GM12878 (cell line): ENCODE data around the gene GAS2. TPM values are rescaled to one million over a fixed set of nuclear protein-coding genes. Genes with fewer than 3 reads are reported as not detected.
A peak's percentile ranks its signal among the peaks of the same experiment; 100 is the strongest.

Source experiments
- ATAC-seq: fragments of 200-7000 bp; cut with Tn5 transposase; 3 replicates; pipeline ENCODE4 v1.9.1; 2020; ENCODE audit warnings: mild to moderate bottlenecking, moderate library complexity
- BruUV-seq: library from RNA; stranded (reverse); fragments of 400-500 nt; replicated peaks from 2 replicates; lab custom pipeline; 2021; lab: Mats Ljungman, UMichigan
- CTCF ChIA-PET: fragments of 300-600 bp; sonication (Branson Sonifier 250); formaldehyde crosslinking; extraction: SDS; loops from one replicate; lab custom pipeline; 2021; ENCODE audit warnings: inconsistent platforms; lab: Yijun Ruan, JAX
- POLR2A ChIA-PET: fragments of 350-600 bp; formaldehyde crosslinking; extraction: SDS; loops from one replicate; lab custom pipeline; 2021; ENCODE audit warnings: inconsistent platforms; lab: Charles Lee
- RAD21 ChIA-PET: fragments of 300-600 bp; sonication (Branson Sonifier 250); formaldehyde crosslinking; loops from one replicate; lab custom pipeline; 2023; ENCODE audit warnings: antibody characterized with exemption; ENCODE audit not compliant: unreplicated experiment; lab: Charles Lee
- SMC1A ChIA-PET: fragments of 300-600 bp; sonication (Branson Sonifier 250); formaldehyde crosslinking; loops from one replicate; lab custom pipeline; 2023; ENCODE audit not compliant: unreplicated experiment, uncharacterized antibody; lab: Charles Lee
- DNase-seq: peaks from one replicate; pipeline ENCODE4 v3.0.0-alpha.2; 2011; ENCODE audit warnings: low read depth, low spot score
- FAIRE-seq: peaks from 3 replicates; lab custom pipeline; 2011; peaks lifted over from hg19 to GRCh38; lab: Jason Lieb, UNC
- H2AFZ ChIP-seq: 2 replicates; pipeline ENCODE4 v1.6.0; 2011; ENCODE audit warnings: low read depth, low read length, control low read depth; ENCODE audit not compliant: control insufficient read depth
- H3K27ac ChIP-seq: 2 replicates; pipeline ENCODE4 v1.5.1; 2011; ENCODE audit warnings: control low read depth; ENCODE audit not compliant: control insufficient read depth, insufficient read depth
- H3K27me3 ChIP-seq, 2 experiments: replicated peaks in 1 of 2; 2 replicates each; pipeline versions ENCODE4 v1.6.0 to v1.6.1; 2011; ENCODE audit warnings: low read length in 1 of 2; ENCODE audit not compliant: control insufficient read depth in 2 of 2, insufficient read depth in 2 of 2
- H3K36me3 ChIP-seq, 2 experiments: 2 replicates each; pipeline ENCODE4 v1.5.1; 2011; ENCODE audit warnings: low read length in 1 of 2; ENCODE audit not compliant: control insufficient read depth in 2 of 2, insufficient read depth in 2 of 2
- H3K4me1 ChIP-seq: 2 replicates; pipeline ENCODE4 v1.6.1; 2011; ENCODE audit warnings: mild to moderate bottlenecking, low read length, moderate library complexity, mixed read lengths; ENCODE audit not compliant: control insufficient read depth, insufficient read depth
- H3K4me2 ChIP-seq: 2 replicates; pipeline ENCODE4 v1.6.0; 2011; ENCODE audit warnings: control low read depth; ENCODE audit not compliant: control insufficient read depth, insufficient read depth
- H3K4me3 ChIP-seq: fragments of 200-600 bp; sonication (generic); 2 replicates; pipeline ENCODE4 v1.5.1; 2016
- H3K79me2 ChIP-seq: 2 replicates; pipeline ENCODE4 v1.6.0; 2011; ENCODE audit warnings: low read length; ENCODE audit not compliant: control insufficient read depth, insufficient read depth
- H3K9ac ChIP-seq: 2 replicates; pipeline ENCODE4 v1.8.0; 2011; ENCODE audit warnings: low read length, control low read depth, mixed read lengths; ENCODE audit not compliant: control insufficient read depth, insufficient read depth
- H3K9me3 ChIP-seq: replicated peaks from 3 replicates; pipeline ENCODE4 v1.5.1; 2011; ENCODE audit warnings: mild to moderate bottlenecking, low read length; ENCODE audit not compliant: control insufficient read depth, insufficient read depth
- H4K20me1 ChIP-seq: 2 replicates; pipeline ENCODE4 v1.6.0; 2011; ENCODE audit not compliant: control insufficient read depth, insufficient read depth
- BCL11A ChIP-seq: IDR thresholded peaks from 2 replicates; pipeline ENCODE4 v1.6.1; 2011; ENCODE audit warnings: low read depth, low read length
- CBX5 ChIP-seq: sonication (generic); IDR thresholded peaks from 2 replicates; pipeline ENCODE4 v1.6.1; 2016; ENCODE audit warnings: low read depth, moderate library complexity, mild to moderate bottlenecking, inconsistent platforms
- FOS ChIP-seq: IDR thresholded peaks from 3 replicates; pipeline ENCODE4 v1.6.1; 2011; ENCODE audit warnings: borderline replicate concordance; ENCODE audit not compliant: insufficient read length; ENCODE audit errors: extremely low read depth
- KLF5 ChIP-seq: fragments of 450-650 bp; IDR thresholded peaks from 2 replicates; pipeline ENCODE4 v1.6.1; 2014; ENCODE audit warnings: mild to moderate bottlenecking; ENCODE audit not compliant: partially characterized antibody
- MEF2A ChIP-seq: IDR thresholded peaks from 2 replicates; pipeline ENCODE4 v1.6.1; 2011; ENCODE audit warnings: low read depth, mild to moderate bottlenecking, low read length, moderate library complexity; ENCODE audit not compliant: insufficient read depth
- WGBS: methylation state at CpG from one replicate; pipeline ENCODE4 v1.1.6; 2016; ENCODE audit warnings: low lambda C conversion rate; ENCODE audit not compliant: insufficient replicate concordance, insufficient coverage; ENCODE audit errors: missing lambda C conversion rate; 5-methylcytosine and 5-hydroxymethylcytosine counted together
- in situ Hi-C: fragments of 300-500 bp; cut with MboI; formaldehyde crosslinking; loops from 9 replicates; pipeline ENCODE4 v1.14.3; 2018; ENCODE audit warnings: mixed read lengths
- intact Hi-C: fragments of 100-400 bp; cut with micrococcal nuclease; formaldehyde crosslinking; loops from one replicate; pipeline ENCODE4 v1.14.2; 2022; ENCODE audit not compliant: unreplicated experiment
- polyA plus RNA-seq, 11 experiments: library from polyadenylated mRNA; depleted of rRNA in 4 of 11; unstranded in 6 of 11; stranded (reverse) in 5 of 11; fragments of >200 nt; fragmentation: Nextera tagmentation in 4 of 11; fragmentation: Illumina TruSeq in 1 of 11; extraction: Ambion mirVana in 4 of 11; extraction: Trizol in 1 of 11; gene quantifications; 1 replicate in 1 of 11; 2 replicates in 10 of 11; pipeline versions ENCODE4 v1.2.1 to v1.2.3, GENCODE V29; 2011 to 2016; ENCODE audit warnings: inconsistent platforms in 2 of 11, missing spikeins in 2 of 11, low read depth in 1 of 11
- total RNA-seq, 4 experiments: library from RNA; depleted of rRNA in 3 of 4; stranded (reverse); fragments of >200 nt in 3 of 4; fragmentation: Illumina TruSeq in 1 of 4; extraction: Trizol in 1 of 4; gene quantifications; 2 replicates each; pipeline versions ENCODE4 v1.2.1 to v1.2.3, GENCODE V29; 2013 to 2021
- TF ChIP-seq, protein P1 (sequence below): fragments of 450-650 bp; IDR thresholded peaks from 2 replicates; pipeline ENCODE4 v1.6.1; 2017; ENCODE audit warnings: mild to moderate bottlenecking, moderate library complexity
- TF ChIP-seq, protein P2 (sequence below): fragments of 450-650 bp; IDR thresholded peaks from 2 replicates; pipeline ENCODE4 v1.6.1; 2016; ENCODE audit warnings: mild to moderate bottlenecking
- TF ChIP-seq, protein P3 (sequence below): IDR thresholded peaks from 2 replicates; pipeline ENCODE4 v1.6.1; 2012; ENCODE audit warnings: low read length, inconsistent platforms

GAS2 gene
- total and polyA plus RNA-seq, 10 of the 15 experiments (the other 5 are each of a cell fraction or from before 2014, with no cell fraction given) = 16.4 to 81.4 (median 26.2) TPM

DNA sequence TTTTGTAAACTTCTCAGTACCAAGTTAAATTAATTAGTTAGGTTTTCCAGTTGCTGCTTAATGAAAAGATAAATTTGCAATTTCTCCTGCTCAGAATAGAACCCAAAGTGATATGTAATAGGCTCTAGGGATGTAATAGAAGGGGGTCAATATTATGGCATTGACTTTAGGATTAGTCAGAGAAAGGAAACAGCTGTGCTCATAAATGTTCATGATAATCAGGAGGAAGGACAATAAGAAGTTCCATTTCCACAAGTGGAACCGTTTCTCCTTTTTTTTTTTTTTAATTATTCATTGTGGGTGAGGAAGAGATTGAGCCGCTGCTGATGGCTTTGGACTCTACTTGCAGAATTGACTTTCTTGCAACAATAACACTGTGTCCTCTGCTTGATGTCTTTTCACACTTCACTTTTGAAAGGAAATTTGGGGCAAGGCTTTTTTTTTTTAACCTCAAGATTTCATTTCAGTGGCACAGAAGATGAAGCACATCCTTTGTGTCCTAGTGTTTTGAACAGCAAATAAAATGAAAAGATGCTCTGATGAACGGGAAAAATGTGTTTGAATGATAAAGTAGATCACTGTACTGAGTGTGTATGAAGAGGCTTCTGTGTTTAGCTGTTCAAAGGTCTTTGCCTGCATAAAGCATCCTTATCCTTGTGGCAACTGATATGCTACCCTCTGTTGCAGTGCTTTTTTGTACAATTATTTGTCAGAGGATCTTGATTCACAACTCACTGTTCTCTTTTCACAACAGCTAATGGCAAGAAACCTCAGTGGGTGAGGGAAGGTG lies 62.4 kb downstream of the GAS2 start:
- ATAC-seq (peak; percentile 38), FAIRE-seq (no peak), DNase-seq (no peak)
- intact Hi-C loops (no loop called here), in situ Hi-C loops (no loop called here)
- H3K4me1 ChIP-seq = no peaks in the 10 kb centered on the region
- RAD21 ChIA-PET = interaction anchor here (1.0 to 6.9 kb wide), 15 partner anchors 9 to 101 kb away, joined by 3 to 110 read pairs (median 7); partner anchors contain the start of gene SVIP
- H3K9ac ChIP-seq = no peak overlapping the region
- no peaks in the 10 kb centered on the region for H4K20me1 ChIP-seq
- CTCF ChIA-PET = interaction anchor here (0.7 to 8.0 kb wide), 16 partner anchors 14 to 391 kb away, joined by 3 to 94 read pairs (median 4); partner anchors contain the start of gene FANCF
- TF ChIP-seq, protein P1, sequence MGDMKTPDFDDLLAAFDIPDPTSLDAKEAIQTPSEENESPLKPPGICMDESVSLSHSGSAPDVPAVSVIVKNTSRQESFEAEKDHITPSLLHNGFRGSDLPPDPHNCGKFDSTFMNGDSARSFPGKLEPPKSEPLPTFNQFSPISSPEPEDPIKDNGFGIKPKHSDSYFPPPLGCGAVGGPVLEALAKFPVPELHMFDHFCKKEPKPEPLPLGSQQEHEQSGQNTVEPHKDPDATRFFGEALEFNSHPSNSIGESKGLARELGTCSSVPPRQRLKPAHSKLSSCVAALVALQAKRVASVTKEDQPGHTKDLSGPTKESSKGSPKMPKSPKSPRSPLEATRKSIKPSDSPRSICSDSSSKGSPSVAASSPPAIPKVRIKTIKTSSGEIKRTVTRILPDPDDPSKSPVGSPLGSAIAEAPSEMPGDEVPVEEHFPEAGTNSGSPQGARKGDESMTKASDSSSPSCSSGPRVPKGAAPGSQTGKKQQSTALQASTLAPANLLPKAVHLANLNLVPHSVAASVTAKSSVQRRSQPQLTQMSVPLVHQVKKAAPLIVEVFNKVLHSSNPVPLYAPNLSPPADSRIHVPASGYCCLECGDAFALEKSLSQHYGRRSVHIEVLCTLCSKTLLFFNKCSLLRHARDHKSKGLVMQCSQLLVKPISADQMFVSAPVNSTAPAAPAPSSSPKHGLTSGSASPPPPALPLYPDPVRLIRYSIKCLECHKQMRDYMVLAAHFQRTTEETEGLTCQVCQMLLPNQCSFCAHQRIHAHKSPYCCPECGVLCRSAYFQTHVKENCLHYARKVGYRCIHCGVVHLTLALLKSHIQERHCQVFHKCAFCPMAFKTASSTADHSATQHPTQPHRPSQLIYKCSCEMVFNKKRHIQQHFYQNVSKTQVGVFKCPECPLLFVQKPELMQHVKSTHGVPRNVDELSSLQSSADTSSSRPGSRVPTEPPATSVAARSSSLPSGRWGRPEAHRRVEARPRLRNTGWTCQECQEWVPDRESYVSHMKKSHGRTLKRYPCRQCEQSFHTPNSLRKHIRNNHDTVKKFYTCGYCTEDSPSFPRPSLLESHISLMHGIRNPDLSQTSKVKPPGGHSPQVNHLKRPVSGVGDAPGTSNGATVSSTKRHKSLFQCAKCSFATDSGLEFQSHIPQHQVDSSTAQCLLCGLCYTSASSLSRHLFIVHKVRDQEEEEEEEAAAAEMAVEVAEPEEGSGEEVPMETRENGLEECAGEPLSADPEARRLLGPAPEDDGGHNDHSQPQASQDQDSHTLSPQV = no peak
- TF ChIP-seq, protein P2, sequence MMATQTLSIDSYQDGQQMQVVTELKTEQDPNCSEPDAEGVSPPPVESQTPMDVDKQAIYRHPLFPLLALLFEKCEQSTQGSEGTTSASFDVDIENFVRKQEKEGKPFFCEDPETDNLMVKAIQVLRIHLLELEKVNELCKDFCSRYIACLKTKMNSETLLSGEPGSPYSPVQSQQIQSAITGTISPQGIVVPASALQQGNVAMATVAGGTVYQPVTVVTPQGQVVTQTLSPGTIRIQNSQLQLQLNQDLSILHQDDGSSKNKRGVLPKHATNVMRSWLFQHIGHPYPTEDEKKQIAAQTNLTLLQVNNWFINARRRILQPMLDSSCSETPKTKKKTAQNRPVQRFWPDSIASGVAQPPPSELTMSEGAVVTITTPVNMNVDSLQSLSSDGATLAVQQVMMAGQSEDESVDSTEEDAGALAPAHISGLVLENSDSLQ = no peak
- TF ChIP-seq FOS (no peak), MEF2A (no peak), BCL11A (no peak), KLF5 (no peak), CBX5 (no peak)
- TF ChIP-seq, protein P3, sequence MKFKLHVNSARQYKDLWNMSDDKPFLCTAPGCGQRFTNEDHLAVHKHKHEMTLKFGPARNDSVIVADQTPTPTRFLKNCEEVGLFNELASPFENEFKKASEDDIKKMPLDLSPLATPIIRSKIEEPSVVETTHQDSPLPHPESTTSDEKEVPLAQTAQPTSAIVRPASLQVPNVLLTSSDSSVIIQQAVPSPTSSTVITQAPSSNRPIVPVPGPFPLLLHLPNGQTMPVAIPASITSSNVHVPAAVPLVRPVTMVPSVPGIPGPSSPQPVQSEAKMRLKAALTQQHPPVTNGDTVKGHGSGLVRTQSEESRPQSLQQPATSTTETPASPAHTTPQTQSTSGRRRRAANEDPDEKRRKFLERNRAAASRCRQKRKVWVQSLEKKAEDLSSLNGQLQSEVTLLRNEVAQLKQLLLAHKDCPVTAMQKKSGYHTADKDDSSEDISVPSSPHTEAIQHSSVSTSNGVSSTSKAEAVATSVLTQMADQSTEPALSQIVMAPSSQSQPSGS = no peak
- no peak overlapping the region for H2AFZ ChIP-seq
- H3K4me2 ChIP-seq = no peak overlapping the region
- H3K4me3 ChIP-seq = no peak overlapping the region
- POLR2A ChIA-PET = interaction anchor here (0.5 to 1.2 kb wide), 4 partner anchors 11 to 71 kb away, joined by 3 to 7 read pairs (median 4); no protein-coding TSS in a partner anchor
- H3K36me3 ChIP-seq = no peaks in the 10 kb centered on the region; a peak in 1 of 4 replicates
- 19% methylated on average over 3 of the region's 3 CpGs for WGBS
- no peaks in the 10 kb centered on the region for H3K9me3 ChIP-seq
- SMC1A ChIA-PET = interaction anchor here (0.6 to 6.6 kb wide), 21 partner anchors 9 to 148 kb away, joined by 3 to 106 read pairs (median 7); partner anchors contain the start of genes FANCF and GAS2
- no peak overlapping the region for H3K27ac ChIP-seq
- no TSS peak for BruUV-seq
- H3K79me2 ChIP-seq = no peaks in the 10 kb centered on the region
- H3K27me3 ChIP-seq = no peaks in the 10 kb centered on the region
